Umbilical cord (tissue), 2 donors: ENCODE measurements around the gene BMP10. TPM values are rescaled to one million over a fixed set of nuclear protein-coding genes. Genes with fewer than 3 reads are reported as not detected.

Experiments
- DNase-seq: peaks from one replicate; pipeline ENCODE4 v3.0.0-alpha.2; 2015; ENCODE audit warnings: low spot score
- total RNA-seq: library from RNA; depleted of rRNA; stranded (reverse); fragments of >200 nt; gene quantifications from one replicate; pipeline ENCODE4 v1.2.3, GENCODE V29; 2014; ENCODE audit warnings: low replicate concordance; ENCODE audit not compliant: insufficient read depth

BMP10 gene
- total RNA-seq, 1 donor from 2014 or later, result 0.48 TPM

DNA sequence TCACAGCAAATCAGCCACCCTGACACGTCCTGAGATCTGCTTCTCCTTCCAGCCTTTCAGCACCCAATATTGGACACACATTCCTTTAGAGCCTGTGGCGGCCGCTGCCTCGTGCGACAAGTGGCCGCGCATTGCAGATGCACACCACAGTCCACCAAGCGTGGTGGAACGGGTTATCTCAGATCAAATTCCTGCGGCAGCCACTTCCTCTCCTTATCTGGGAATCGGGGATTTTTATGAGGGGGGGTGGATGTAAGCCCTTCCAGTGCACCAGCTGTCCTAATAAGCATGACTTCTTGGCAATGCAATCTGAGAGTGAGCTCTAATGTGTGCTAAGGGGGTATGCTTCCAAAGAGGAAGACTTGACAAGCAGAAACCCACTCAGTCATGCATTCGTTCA is 18.3 kb upstream of the BMP10 start:
- DNase-seq, result peak; percentile 29

DNA sequence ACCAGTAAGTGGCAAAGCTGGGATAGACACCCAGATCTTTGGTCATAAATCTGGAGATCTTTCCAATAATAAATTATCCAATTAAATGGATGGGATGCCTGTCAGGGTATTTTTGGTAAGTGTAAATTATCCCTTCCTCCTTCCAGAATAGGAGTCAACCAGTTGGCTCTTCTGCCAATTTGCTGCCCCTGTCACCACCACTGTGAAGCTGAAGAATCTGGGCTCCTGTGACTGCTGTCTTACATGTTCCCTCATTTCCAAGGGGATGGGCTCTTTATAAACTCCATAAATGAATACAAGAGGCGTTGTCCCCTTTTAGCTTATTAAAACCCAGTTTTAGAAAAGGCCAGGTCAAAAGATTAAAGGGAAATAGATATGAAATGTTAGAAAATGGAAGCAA is 17.8 kb upstream of the BMP10 start:
- DNase-seq, result no peak

- DNase-seq, result no peak
These were observed 17.0 kb upstream of the BMP10 start for GRCh38 chr2:68888038-68888704.

- DNase-seq, result no peak
These were observed 14.5 kb upstream of the BMP10 start for GRCh38 chr2:68885811-68886075.

- no peak for DNase-seq
These were observed 14.0 kb upstream of the BMP10 start for GRCh38 chr2:68885074-68885810.

DNA sequence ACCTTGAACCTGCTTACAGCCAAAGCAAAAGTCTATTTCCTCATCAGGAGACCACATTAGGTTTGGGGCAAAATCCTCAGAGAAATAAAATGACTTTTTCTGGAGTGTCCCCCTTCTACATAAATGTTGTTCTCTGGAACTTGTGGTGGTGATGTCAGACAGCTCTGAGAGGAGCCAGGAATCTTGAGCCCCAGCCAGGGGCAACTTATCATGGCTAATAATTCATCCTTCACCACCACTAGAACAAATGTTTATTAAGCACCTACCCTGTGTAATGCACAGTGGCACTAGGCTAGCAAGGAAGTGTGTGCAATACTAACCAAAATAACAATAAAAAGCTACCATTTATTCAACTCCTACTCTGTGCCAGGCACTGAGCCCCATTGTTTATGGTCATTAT is 9.0 kb upstream of the BMP10 start:
- DNase-seq, result no peak

- DNase-seq, result peak; percentile 23
These were observed 8.1 kb upstream of the BMP10 start for GRCh38 chr2:68879296-68879695.

GRCh38 chr2:68878753-68879152 is 7.6 kb upstream of the BMP10 start:
- DNase-seq, result no peak

DNA sequence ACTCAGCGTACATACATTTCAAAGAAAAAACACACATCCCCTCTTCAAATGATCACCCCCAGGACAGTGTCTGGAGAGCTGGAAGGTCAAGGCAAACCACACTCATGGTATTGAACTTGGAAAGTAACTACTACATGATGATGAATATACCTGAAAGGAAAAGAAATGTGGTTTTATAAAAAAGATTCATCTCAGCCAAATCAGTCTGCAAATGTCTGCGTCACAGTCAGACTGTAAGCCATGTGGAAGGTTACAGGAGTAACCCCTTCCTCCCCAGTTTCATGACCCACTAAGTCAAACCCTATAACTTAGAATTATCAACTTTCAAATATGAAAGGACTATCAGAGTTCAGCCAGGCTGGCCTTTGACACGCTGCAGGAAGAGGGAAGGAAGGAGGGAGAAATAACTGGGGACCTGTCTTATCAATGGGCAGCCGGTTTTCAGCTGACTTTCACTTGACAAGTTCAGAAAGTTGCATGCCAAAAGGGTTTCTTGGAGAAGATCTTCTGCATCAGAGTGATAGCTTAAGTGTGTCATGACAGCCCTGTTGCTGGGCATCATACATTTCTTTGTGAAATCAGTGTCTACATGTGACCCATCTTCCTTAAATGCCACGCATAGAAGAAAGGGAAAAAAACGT is 7.0 kb upstream of the BMP10 start:
- DNase-seq, result no peak

- no peak for DNase-seq
These were observed 6.0 kb upstream of the BMP10 start for GRCh38 chr2:68877079-68877772.

DNA sequence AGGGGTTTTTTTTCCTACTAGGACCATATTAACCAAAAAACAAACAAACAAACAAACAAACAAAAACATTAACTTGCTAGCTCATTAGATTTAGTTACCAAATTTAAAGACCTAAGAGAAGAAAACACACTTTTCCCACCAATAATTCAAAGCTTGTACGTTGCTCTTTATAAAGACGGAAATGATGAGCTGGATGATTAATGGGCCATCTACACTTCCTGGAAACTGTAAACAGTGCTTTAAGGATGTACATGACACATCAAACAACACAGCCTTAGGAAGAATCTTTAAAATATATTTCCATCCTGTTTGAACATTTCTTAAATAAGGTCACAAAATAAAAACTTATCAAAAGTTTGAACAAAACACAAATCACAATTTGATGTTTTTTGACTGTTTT is 982 bp downstream of the BMP10 start:
- DNase-seq, result no peak

GRCh38 chr2:68865108-68865507 is 6.1 kb downstream of the BMP10 start:
- no peak for DNase-seq

GRCh38 chr2:68863996-68864395 is 7.2 kb downstream of the BMP10 start:
- no peak for DNase-seq

- no peak for DNase-seq
These were observed 8.3 kb downstream of the BMP10 start for GRCh38 chr2:68862889-68863288.

GRCh38 chr2:68861330-68861729 is 9.9 kb downstream of the BMP10 start:
- no peak for DNase-seq

DNA sequence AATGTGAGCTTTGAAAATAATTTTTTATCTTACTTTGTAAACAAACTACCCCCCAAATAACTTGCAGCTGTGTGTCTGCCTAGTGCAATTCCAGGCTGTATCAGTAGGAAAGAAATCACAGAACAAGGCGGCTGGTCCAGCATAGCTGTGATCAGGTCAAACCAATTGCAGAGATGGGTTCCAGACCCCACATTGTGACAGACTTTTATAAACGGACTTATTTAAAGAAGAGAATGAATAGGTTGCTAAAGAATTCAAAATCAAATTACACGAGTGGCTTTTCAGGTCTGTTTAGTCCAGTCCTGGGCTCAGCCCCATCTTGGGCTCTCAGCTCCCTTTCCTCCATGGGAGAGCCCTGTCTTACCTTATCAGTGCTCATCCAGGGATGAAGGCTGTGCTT is 11.1 kb downstream of the BMP10 start:
- no peak for DNase-seq

DNA sequence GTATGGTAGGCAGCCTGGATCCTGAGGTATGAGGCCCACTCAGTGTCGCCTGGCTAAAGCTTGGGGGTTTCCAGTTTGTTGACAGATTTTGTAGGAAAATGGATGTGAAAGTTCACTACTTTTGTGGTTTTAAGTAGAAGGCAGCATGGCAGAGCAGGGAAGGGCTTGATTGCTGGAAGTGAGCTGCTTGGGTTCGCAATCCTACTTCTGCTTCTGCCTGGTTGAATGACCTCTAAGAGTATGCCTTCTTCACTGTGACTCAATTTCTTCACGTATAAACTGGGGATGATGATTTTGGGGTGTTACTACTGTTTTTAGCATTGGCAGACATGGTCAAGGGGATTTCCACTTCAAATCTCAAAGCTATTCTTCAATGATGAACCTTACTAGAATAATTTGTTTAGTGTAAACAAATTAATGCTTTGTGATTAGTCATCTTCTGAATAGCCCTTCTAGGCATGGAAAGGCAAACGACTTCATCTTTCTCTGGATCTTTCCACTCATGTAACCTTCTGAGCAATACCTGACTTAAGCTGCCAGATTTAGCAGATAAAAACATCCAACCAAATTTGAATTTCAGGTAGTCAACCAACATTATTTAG is 13.2 kb downstream of the BMP10 start:
- no peak for DNase-seq

DNA sequence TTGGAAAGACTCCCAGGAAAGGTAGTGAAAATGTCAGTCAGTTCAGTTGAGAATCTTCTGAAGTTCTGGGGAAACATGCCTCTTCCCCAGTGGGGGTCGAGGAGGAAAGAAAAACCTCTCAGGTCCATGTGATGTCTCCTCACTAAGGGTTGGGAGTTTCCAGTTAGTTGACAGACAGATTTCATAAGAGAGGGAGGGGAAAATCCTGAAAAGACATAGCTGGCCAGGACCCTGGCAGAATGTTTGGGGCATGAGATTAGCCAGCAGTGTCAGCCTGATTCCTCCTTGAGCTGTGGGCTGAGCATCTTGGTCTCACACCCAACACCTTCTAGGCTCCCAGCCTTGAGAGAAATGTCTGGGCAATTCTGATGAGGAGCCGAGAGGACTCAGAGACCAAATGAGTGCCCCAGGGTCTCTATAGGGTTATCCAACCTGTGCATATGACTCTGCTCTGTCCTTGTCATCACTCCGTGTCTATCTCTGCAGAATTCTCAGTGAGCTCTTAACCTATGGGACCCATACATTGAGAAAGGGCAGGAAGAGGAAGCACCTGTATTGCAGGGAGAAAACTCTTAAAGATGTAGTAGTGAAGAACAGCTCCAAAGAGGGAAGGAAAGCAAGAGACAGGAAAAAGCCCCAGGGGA is 13.9 kb downstream of the BMP10 start:
- no peak for DNase-seq

DNA sequence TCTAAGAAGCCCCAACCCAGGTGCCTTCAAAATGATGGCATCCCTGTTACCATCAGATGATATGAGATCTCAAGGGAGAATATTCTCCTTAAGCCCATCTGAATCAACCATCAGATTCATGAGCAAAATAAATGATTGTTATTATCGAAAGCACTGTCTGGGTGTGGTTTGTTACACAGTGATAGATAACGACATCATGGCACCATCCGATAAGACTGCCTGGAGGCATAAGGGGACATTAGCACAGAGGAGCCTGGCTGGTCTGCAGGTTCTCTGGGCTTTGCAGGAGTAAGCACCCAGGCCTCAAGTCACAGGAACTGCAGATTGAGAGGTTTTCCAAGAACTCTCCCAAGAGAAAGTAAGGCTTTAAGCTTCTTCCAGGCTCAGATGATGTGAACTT is 15.6 kb downstream of the BMP10 start:
- no peak for DNase-seq

DNA sequence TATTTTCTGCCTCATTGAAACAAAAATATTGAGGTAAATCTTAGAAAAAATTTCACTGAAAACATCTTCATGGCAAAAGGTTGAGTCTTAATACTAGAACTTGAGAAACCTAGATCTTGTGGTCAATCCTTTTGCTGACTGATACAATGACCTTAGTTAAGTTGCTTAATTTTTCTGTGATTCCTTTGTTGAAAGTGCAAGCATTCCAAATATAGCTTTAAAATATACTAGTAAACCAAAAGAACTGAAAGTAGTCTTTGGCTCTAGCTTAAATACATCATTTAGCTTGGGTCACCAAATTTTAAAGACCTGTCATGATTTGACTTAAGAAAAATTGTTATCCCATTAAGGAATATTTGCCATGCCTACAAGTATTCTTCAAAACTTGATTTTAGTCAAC is 16.7 kb downstream of the BMP10 start:
- no peak for DNase-seq

DNA sequence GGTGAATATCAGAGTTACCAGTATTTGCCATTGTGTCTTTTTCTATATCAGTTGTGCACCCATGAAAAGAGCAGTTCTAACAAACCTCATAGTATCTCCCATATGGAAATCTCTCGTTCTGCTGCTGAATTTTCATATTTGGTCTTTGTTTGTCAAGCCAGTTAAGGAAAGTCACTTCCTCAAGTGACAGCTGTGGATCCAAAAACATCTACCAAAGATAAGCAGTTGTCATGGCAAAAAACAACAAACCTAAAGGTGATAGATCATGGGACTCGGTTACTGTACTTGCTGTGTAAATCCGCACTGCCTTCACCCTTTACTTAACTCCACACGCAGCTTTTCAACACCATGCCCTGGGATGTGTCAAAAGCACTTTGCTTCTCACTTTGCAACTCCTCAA is 17.3 kb downstream of the BMP10 start:
- peak; percentile 66 for DNase-seq

GRCh38 chr2:68853035-68853434 is 18.2 kb downstream of the BMP10 start:
- peak; percentile 60 for DNase-seq
